Calu3 (cell line): ENCODE data around the gene TRIM17. TPM values are rescaled to one million over a fixed set of nuclear protein-coding genes. Genes with fewer than 3 reads are reported as not detected.

Experiments used
- BruUV-seq: library from RNA; stranded (reverse); fragments of 400-500 nt; replicated peaks from 2 replicates; lab custom pipeline; 2021; lab: Mats Ljungman, UMichigan
- CTCF ChIA-PET: fragments of 300-600 bp; sonication (Branson Sonifier 250); formaldehyde crosslinking; loops from one replicate; lab custom pipeline; 2022; ENCODE audit warnings: antibody characterized with exemption; lab: Charles Lee
- DNase-seq: peaks from one replicate; pipeline ENCODE4 v3.0.0; 2022
- H3K27ac Mint-ChIP-seq: one replicate; pipeline ENCODE4 v1.8.0; 2022; ENCODE audit warnings: mixed read lengths; ENCODE audit not compliant: unreplicated experiment
- H3K27me3 Mint-ChIP-seq: one replicate; pipeline ENCODE4 v1.8.0; 2022; ENCODE audit warnings: mixed read lengths; ENCODE audit not compliant: unreplicated experiment
- H3K36me3 Mint-ChIP-seq: one replicate; pipeline ENCODE4 v1.8.0; 2022; ENCODE audit warnings: mild to moderate bottlenecking, moderate library complexity, mixed read lengths; ENCODE audit not compliant: insufficient read depth, unreplicated experiment
- H3K4me1 Mint-ChIP-seq: one replicate; pipeline ENCODE4 v1.8.0; 2022; ENCODE audit warnings: mild to moderate bottlenecking, low read depth, mixed read lengths; ENCODE audit not compliant: unreplicated experiment
- H3K4me3 Mint-ChIP-seq: one replicate; pipeline ENCODE4 v1.8.0; 2022; ENCODE audit warnings: mild to moderate bottlenecking, low read depth, moderate library complexity, mixed read lengths; ENCODE audit not compliant: unreplicated experiment
- H3K9me3 Mint-ChIP-seq: one replicate; pipeline ENCODE4 v1.8.0; 2022; ENCODE audit warnings: low read depth, mixed read lengths; ENCODE audit not compliant: unreplicated experiment
- CTCF ChIP-seq: fragments of 200-600 bp; IDR thresholded peaks from one replicate; pipeline ENCODE4 v1.8.0; 2022; ENCODE audit warnings: antibody characterized with exemption; ENCODE audit not compliant: unreplicated experiment
- intact Hi-C: fragments of 100-400 bp; cut with micrococcal nuclease; formaldehyde crosslinking; loops from one replicate; pipeline ENCODE4 v1.10.0; 2022; ENCODE audit not compliant: unreplicated experiment
- total RNA-seq: library from RNA; stranded (reverse); gene quantifications from 2 replicates; pipeline ENCODE4 v1.2.3, GENCODE V29; 2022

The TRIM17 gene
- total RNA-seq, 1 experiment from 2014 or later: 3.8 TPM

GRCh38 chr1:228397966-228398365 lies 18.7 kb downstream of the TRIM17 start:
- no peaks in the 10 kb centered on the region for H3K27me3 Mint-ChIP-seq
- H3K36me3 Mint-ChIP-seq: peaks cover 77% of the 10 kb centered on the region
- no peak overlapping the region for H3K4me3 Mint-ChIP-seq
- BruUV-seq: no TSS peak
- intact Hi-C loops: loop anchor here (10.0 kb wide), 1 partner anchor 263 kb away; no protein-coding TSS in a partner anchor
- CTCF ChIA-PET: no interaction called here
- no peak overlapping the region for H3K27ac Mint-ChIP-seq
- H3K4me1 Mint-ChIP-seq: peaks cover 29% of the 10 kb centered on the region
- H3K9me3 Mint-ChIP-seq: no peaks in the 10 kb centered on the region
- no peak for TF ChIP-seq CTCF
- DNase-seq: no peak

GRCh38 chr1:228396770-228397662 lies 19.6 kb downstream of the TRIM17 start:
- DNase-seq: no peak
- H3K4me1 Mint-ChIP-seq: peaks cover 23% of the 10 kb centered on the region
- CTCF ChIA-PET: interaction anchor here (0.5 kb wide), 1 partner anchor 10 kb away, joined by 3 read pairs; the partner anchor contains the start of gene TRIM11
- peaks cover 75% of the 10 kb centered on the region for H3K36me3 Mint-ChIP-seq
- H3K27me3 Mint-ChIP-seq: no peaks in the 10 kb centered on the region
- no TSS peak for BruUV-seq
- intact Hi-C loops: loop anchor here (10.0 kb wide), 1 partner anchor 262 kb away; no protein-coding TSS in a partner anchor
- H3K27ac Mint-ChIP-seq: no peak overlapping the region
- no peaks in the 10 kb centered on the region for H3K9me3 Mint-ChIP-seq
- no peak overlapping the region for H3K4me3 Mint-ChIP-seq
- no peak for TF ChIP-seq CTCF

- CTCF ChIA-PET: interaction anchor here (1.5 kb wide), 1 partner anchor 45 kb away, joined by 5 read pairs; no protein-coding TSS in a partner anchor
- no peak for DNase-seq
- TF ChIP-seq CTCF: no peak
- Mint-ChIP-seq H3K4me1 (peaks cover 15% of the 10 kb centered on the region), H3K27me3 (no peaks in the 10 kb centered on the region), H3K9me3 (no peaks in the 10 kb centered on the region), H3K4me3 (no peak overlapping the region), H3K27ac (no peak overlapping the region), H3K36me3 (peaks cover 65% of the 10 kb centered on the region)
- intact Hi-C loops: loop anchor here (10.0 kb wide), 1 partner anchor 260 kb away; no protein-coding TSS in a partner anchor
- BruUV-seq: no TSS peak
These were observed 21.9 kb downstream of the TRIM17 start for GRCh38 chr1:228394571-228395394.
